OCI-LY7 (cell line): ENCODE data around the gene GEMIN5. TPM values are rescaled to one million over a fixed set of nuclear protein-coding genes. Genes with fewer than 3 reads are reported as not detected.

ENCODE experiments used
- BruUV-seq: library from RNA; stranded (reverse); fragments of 400-500 nt; replicated peaks from 2 replicates; lab custom pipeline; 2021; lab: Mats Ljungman, UMichigan
- CTCF ChIA-PET: fragments of 300-600 bp; sonication (Branson Sonifier 250); formaldehyde crosslinking; loops from one replicate; lab custom pipeline; 2022; ENCODE audit warnings: antibody characterized with exemption; ENCODE audit not compliant: unreplicated experiment; lab: Charles Lee
- POLR2A ChIA-PET: fragments of 300-600 bp; sonication (Branson Sonifier 250); formaldehyde crosslinking; loops from one replicate; lab custom pipeline; 2022; ENCODE audit warnings: antibody characterized with exemption; lab: Charles Lee
- DNase-seq: peaks from one replicate; pipeline ENCODE4 v3.0.0-alpha.2; 2015; ENCODE audit warnings: low spot score
- H2AFZ ChIP-seq: fragments of 200-600 bp; sonication (generic), shearing (Covaris generic); 2 replicates; pipeline ENCODE4 v1.6.1; 2014; ENCODE audit warnings: mild to moderate bottlenecking, antibody characterized with exemption, low read length, moderate library complexity
- H3K27ac ChIP-seq: fragments of 200-600 bp; sonication (generic); 2 replicates; pipeline ENCODE4 v1.5.1; 2014; ENCODE audit warnings: mixed run types, low read depth, mild to moderate bottlenecking, moderate library complexity, low read length, inconsistent platforms; ENCODE audit not compliant: poor library complexity, severe bottlenecking
- H3K36me3 ChIP-seq: fragments of 200-600 bp; sonication (generic); 2 replicates; pipeline ENCODE4 v1.6.1; 2014; ENCODE audit warnings: mild to moderate bottlenecking, antibody characterized with exemption, low read length, moderate library complexity, mixed read lengths; ENCODE audit not compliant: insufficient read depth
- H3K4me1 ChIP-seq: fragments of 200-600 bp; sonication (generic); 2 replicates; pipeline ENCODE4 v1.5.1; 2014; ENCODE audit warnings: mild to moderate bottlenecking, low read length; ENCODE audit not compliant: insufficient read depth, poor library complexity, severe bottlenecking
- H3K4me2 ChIP-seq: fragments of 200-600 bp; sonication (generic); 2 replicates; pipeline ENCODE4 v1.6.1; 2014; ENCODE audit warnings: mild to moderate bottlenecking, low read length
- H3K4me3 ChIP-seq: fragments of 200-600 bp; sonication (generic); 2 replicates; pipeline ENCODE4 v1.5.1; 2014; ENCODE audit warnings: mild to moderate bottlenecking, low read depth, low read length; ENCODE audit not compliant: poor library complexity, severe bottlenecking
- H3K79me2 ChIP-seq: fragments of 200-600 bp; sonication (generic); 2 replicates; pipeline ENCODE4 v1.6.1; 2016; ENCODE audit warnings: low read depth, mild to moderate bottlenecking, low read length, moderate library complexity, mixed read lengths; ENCODE audit not compliant: insufficient read depth
- H3K9me2 ChIP-seq: fragments of 200-600 bp; sonication (generic); 2 replicates; pipeline ENCODE4 v1.6.1; 2016; ENCODE audit warnings: mild to moderate bottlenecking, low read length, mixed read lengths; ENCODE audit not compliant: insufficient read depth
- H3K9me3 ChIP-seq: fragments of 200-600 bp; sonication (generic); 2 replicates; pipeline ENCODE4 v1.6.1; 2014; ENCODE audit warnings: mild to moderate bottlenecking, mixed run types, low read length, mixed read lengths
- H4K20me1 ChIP-seq: fragments of 200-600 bp; sonication (generic); 2 replicates; pipeline ENCODE4 v1.6.1; 2014; ENCODE audit warnings: mild to moderate bottlenecking, antibody characterized with exemption, low read length, moderate library complexity, mixed read lengths; ENCODE audit not compliant: insufficient read depth
- CTCF ChIP-seq: fragments of 200-600 bp; sonication (generic); conservative IDR thresholded peaks from 2 replicates; pipeline ENCODE4 v1.5.1; 2014; ENCODE audit warnings: mild to moderate bottlenecking, antibody characterized with exemption, low read length, moderate library complexity, mixed read lengths
- EZH2phosphoT487 ChIP-seq: fragments of 200-600 bp; sonication (generic); IDR thresholded peaks from 2 replicates; pipeline ENCODE4 v1.6.1; 2018; ENCODE audit warnings: low read depth, borderline replicate concordance, mild to moderate bottlenecking, mixed run types, antibody characterized with exemption, low read length, moderate library complexity, mixed read lengths
- intact Hi-C: fragments of 100-400 bp; cut with micrococcal nuclease; formaldehyde crosslinking; loops from one replicate; pipeline ENCODE4 v1.10.0; 2022; ENCODE audit not compliant: unreplicated experiment
- total RNA-seq, 2 experiments: library from RNA; depleted of rRNA in 1 of 2; stranded (reverse); fragments of >200 nt in 1 of 2; shearing (Covaris generic) in 1 of 2; gene quantifications; 2 replicates each; pipeline ENCODE4 v1.2.3, GENCODE V29; 2014 to 2022

GEMIN5 gene
- total RNA-seq, 2 experiments from 2014 or later = 17.9 to 25.6 TPM

GRCh38 chr5:154844809-154845208 lies 93.2 kb downstream of the GEMIN5 start:
- Histone ChIP-seq H3K4me1 (no peaks in the 10 kb centered on the region), H3K9me2 (no peaks in the 10 kb centered on the region), H3K9me3 (no peaks in the 10 kb centered on the region), H3K4me2 (no peak overlapping the region), H2AFZ (no peak overlapping the region), H4K20me1 (no peaks in the 10 kb centered on the region), H3K79me2 (no peaks in the 10 kb centered on the region), H3K36me3 (no peaks in the 10 kb centered on the region; the same call in 1 of the 2 replicates), H3K27ac (no peak overlapping the region), H3K4me3 (no peak overlapping the region)
- TF ChIP-seq CTCF = no peak
- TF ChIP-seq EZH2phosphoT487 = no peak
- POLR2A ChIA-PET = interaction anchor here (0.6 to 1.9 kb wide), 3 partner anchors 10 to 205 kb away, joined by 3 to 4 read pairs (median 3); no protein-coding TSS in a partner anchor
- no TSS peak for BruUV-seq
- intact Hi-C loops = no loop called here
- no peak for DNase-seq
- CTCF ChIA-PET = no interaction called here

GRCh38 chr5:154842689-154843530 lies 95.1 kb downstream of the GEMIN5 start:
- Histone ChIP-seq H3K4me2 (no peak overlapping the region), H3K27ac (no peak overlapping the region), H3K36me3 (no peaks in the 10 kb centered on the region; the same call in 1 of the 2 replicates), H3K79me2 (no peaks in the 10 kb centered on the region), H3K4me1 (no peaks in the 10 kb centered on the region), H3K9me3 (no peaks in the 10 kb centered on the region), H2AFZ (no peak overlapping the region), H3K4me3 (no peak overlapping the region), H4K20me1 (no peaks in the 10 kb centered on the region), H3K9me2 (no peaks in the 10 kb centered on the region)
- DNase-seq = no peak
- intact Hi-C loops = no loop called here
- TF ChIP-seq CTCF (no peak), EZH2phosphoT487 (no peak)
- no TSS peak for BruUV-seq
- ChIA-PET POLR2A (interaction anchor here (0.7 to 1.7 kb wide), 2 partner anchors 14 to 32 kb away, joined by 4 to 5 read pairs; no protein-coding TSS in a partner anchor), CTCF (interaction anchor here (0.6 kb wide), 1 partner anchor 160 kb away, joined by 3 read pairs; no protein-coding TSS in a partner anchor)

- no peak for DNase-seq
- Histone ChIP-seq H3K9me3 (no peaks in the 10 kb centered on the region), H3K9me2 (no peaks in the 10 kb centered on the region), H4K20me1 (no peaks in the 10 kb centered on the region), H3K27ac (no peak overlapping the region), H3K36me3 (no peaks in the 10 kb centered on the region; the same call in 1 of the 2 replicates), H2AFZ (no peak overlapping the region), H3K4me3 (no peak overlapping the region), H3K4me2 (no peak overlapping the region), H3K79me2 (no peaks in the 10 kb centered on the region), H3K4me1 (no peaks in the 10 kb centered on the region)
- POLR2A ChIA-PET = no interaction called here
- no peak for TF ChIP-seq EZH2phosphoT487
- no peak for TF ChIP-seq CTCF
- intact Hi-C loops = no loop called here
- CTCF ChIA-PET = no interaction called here
- no TSS peak for BruUV-seq
These were observed 96.7 kb downstream of the GEMIN5 start for GRCh38 chr5:154841273-154841661.
